Natural killer cell treated with Interleukin-12 subunit alpha and Interleukin-12 subunit beta and Interleukin-15 and Interleukin-18, amount 100 ng/mL, for 72 hours (primary cell): ENCODE results near the gene TCF15. TPM values are rescaled to one million over a fixed set of nuclear protein-coding genes. Genes with fewer than 3 reads are reported as not detected.

Experiments used
- ATAC-seq, 2 donors: fragments of 150-1000 bp; cut with Tn5 transposase in 1 of 2; sonication (Bioruptor Pico), chemical (Tn5 transposase) in 1 of 2; 2 replicates each; pipeline ENCODE4 v1.10.0; 2021
- DNase-seq: peaks from one replicate; pipeline ENCODE4 v3.0.0; 2022; ENCODE audit warnings: low spot score
- H3K27ac Mint-ChIP-seq, 2 donors: 1 replicate in 1 of 2; 2 replicates in 1 of 2; pipeline ENCODE4 v1.8.0; 2022; ENCODE audit warnings: mixed read lengths in 2 of 2, mild to moderate bottlenecking in 1 of 2, moderate library complexity in 1 of 2
- H3K27me3 Mint-ChIP-seq, 2 donors: 1 replicate in 1 of 2; 2 replicates in 1 of 2; pipeline ENCODE4 v1.8.0; 2022; ENCODE audit warnings: mixed read lengths in 2 of 2
- H3K36me3 Mint-ChIP-seq: one replicate; pipeline ENCODE4 v1.8.0; 2022; ENCODE audit warnings: mixed read lengths
- H3K4me1 Mint-ChIP-seq, 2 donors: 1 replicate in 1 of 2; 2 replicates in 1 of 2; pipeline ENCODE4 v1.8.0; 2022; ENCODE audit warnings: low read depth in 2 of 2, mixed read lengths in 2 of 2, mild to moderate bottlenecking in 1 of 2
- H3K4me3 Mint-ChIP-seq: one replicate; pipeline ENCODE4 v1.8.0; 2022; ENCODE audit warnings: mixed read lengths
- H3K9me3 Mint-ChIP-seq: 2 replicates; pipeline ENCODE4 v1.8.0; 2022; ENCODE audit warnings: mixed read lengths
- total RNA-seq, 2 donors: library from RNA; stranded (reverse); gene quantifications; one replicate each; pipeline ENCODE4 v1.2.3, GENCODE V29; 2022

Gene TCF15
- total RNA-seq, 2 donors from 2014 or later, result 0.36 TPM; not detected in 1

DNA sequence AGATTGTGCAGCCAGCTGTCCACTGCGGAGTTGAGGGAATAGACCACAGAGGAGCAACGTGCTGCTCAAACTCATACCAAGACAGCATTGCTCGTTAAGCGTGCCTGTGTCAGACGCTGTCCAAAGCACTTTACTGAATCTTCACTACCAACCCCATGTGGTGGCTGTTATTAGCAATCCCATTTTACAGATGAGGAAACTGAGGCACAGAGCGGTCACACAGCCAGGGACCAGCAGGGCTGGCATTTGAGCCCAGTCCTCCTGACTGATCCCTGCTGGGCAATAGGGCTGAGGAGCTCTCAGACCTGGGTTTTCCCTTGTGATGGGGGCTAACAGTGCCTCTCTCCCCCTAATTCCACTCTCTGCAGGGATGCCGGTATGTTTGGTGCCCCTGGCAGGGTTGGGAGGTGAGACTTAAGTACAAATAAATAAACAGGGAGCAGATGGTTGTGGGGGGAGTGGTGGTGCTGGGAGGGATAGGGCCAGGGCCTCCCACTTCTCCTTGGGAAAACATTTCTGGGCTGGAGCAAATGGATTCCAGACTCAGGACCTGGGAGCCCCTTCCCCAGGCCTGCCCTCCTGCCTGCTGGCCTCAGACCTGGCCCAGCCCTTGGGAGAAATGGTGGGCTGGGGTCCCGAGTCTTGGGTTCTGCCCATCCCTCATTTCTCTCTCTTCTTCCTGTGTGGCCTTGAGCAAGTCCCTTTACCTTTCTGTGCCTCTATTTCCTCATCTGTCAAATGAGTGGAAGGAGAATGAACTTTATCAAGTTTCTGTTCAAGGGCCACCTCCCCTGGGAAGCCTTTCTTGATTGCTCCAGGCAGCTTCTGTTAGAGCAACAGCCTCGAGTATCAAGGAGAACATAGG, 25.2 kb upstream of the TCF15 start:
- H3K27ac Mint-ChIP-seq, result no peak overlapping the region
- H3K36me3 Mint-ChIP-seq, result no peaks in the 10 kb centered on the region
- no peak for ATAC-seq
- H3K4me3 Mint-ChIP-seq, result no peak overlapping the region
- no peaks in the 10 kb centered on the region for H3K9me3 Mint-ChIP-seq
- H3K27me3 Mint-ChIP-seq, result peaks cover 0 to 2% of the 10 kb centered on the region in 2 donors
- H3K4me1 Mint-ChIP-seq, result no peaks in the 10 kb centered on the region
- no peak for DNase-seq

DNA sequence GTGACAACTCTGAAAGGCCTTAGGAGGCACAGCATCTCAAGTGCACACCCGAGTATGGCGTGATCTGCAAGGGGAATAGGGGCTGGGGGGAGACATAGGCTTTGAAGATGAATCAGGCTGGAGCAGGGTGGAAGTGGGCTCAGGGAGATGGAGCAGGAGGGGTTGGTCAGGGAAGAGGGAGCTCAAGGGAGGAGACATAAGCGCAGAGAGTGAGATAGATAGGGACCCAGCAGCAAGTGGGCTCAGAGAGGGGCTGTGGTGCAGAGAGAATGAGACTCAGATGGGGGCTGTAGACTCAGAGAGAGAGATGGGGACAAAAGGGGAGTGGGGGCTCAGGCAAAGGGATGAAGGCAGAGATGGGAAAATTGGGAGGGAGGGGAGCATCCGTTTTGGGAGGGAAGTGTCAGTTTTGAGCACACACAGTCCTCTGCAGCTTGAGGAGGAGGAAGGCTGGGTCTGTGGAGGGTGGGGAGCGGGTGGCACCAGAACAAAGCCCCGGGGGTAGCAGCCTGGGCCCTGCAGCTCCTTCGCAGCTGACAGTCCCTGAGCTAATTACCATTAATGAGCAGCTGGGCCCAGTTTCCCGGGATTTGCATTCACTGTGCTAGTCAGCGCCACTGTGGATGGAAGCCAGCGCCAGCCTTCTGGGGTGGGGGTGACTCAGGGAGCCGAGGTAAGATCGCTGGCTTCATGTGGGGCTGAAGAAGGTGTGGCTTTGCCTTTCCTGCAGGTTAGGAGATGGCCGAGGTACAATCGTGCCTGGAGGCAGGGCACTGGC, 24.2 kb upstream of the TCF15 start:
- Mint-ChIP-seq H3K27ac (no peak overlapping the region), H3K4me3 (no peak overlapping the region), H3K4me1 (no peaks in the 10 kb centered on the region), H3K36me3 (no peaks in the 10 kb centered on the region), H3K9me3 (no peaks in the 10 kb centered on the region), H3K27me3 (peaks cover 0 to 2% of the 10 kb centered on the region in 2 donors)
- ATAC-seq, result no peak
- DNase-seq, result no peak

DNA sequence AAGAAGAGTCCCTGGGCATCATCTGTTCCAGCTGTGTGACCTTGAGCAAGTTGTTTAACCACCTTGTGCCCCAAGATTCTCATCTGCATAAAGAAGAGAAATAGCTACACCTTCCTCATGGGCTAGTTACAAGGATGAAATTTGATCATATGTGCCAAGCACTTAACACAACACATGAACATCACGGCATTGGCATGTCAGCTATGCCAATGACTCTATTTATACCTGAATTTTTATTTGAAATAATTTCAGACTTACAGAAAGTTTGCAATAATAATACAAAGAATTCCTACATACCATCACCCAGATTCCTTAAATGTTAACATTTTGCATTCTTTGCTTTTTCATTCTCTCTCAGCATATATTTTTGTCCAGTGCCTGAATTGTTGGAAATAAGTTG, 21.0 kb upstream of the TCF15 start:
- no peak overlapping the region for H3K27ac Mint-ChIP-seq

DNA sequence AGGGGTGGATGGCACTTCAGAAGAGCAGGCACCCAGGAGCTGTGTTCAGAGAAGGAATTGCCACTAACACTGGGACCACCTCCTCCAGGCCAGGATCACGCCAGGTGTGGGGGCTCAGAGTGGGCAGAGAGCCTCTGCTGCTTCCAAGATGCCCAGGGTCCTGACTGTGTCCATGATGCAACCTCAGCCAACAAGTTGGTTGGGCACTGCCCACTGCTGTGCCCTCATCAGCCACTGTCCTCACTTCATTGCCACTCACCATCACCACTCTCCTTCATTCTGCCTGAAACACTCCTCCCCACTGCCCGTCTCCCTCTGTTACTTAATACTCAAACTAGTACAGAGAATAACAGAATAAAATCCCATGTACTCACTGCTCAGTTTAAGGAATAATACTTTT, 16.5 kb upstream of the TCF15 start:
- Mint-ChIP-seq H3K36me3 (no peaks in the 10 kb centered on the region), H3K9me3 (no peaks in the 10 kb centered on the region), H3K27ac (no peak overlapping the region), H3K4me3 (no peak overlapping the region), H3K27me3 (peaks cover 18 to 21% of the 10 kb centered on the region in 2 donors), H3K4me1 (no peaks in the 10 kb centered on the region)
- DNase-seq, result no peak
- ATAC-seq, result peak in 1 of 2 donors; percentile 59

More for the DNA sequence above, 21.0 kb upstream of the TCF15 start:
- ATAC-seq (no peak), DNase-seq (no peak)
- no peaks in the 10 kb centered on the region for H3K4me1 Mint-ChIP-seq
- H3K27me3 Mint-ChIP-seq, result peaks cover 0 to 5% of the 10 kb centered on the region in 2 donors
- no peaks in the 10 kb centered on the region for H3K36me3 Mint-ChIP-seq
- H3K9me3 Mint-ChIP-seq, result no peaks in the 10 kb centered on the region
- H3K4me3 Mint-ChIP-seq, result no peak overlapping the region

DNA sequence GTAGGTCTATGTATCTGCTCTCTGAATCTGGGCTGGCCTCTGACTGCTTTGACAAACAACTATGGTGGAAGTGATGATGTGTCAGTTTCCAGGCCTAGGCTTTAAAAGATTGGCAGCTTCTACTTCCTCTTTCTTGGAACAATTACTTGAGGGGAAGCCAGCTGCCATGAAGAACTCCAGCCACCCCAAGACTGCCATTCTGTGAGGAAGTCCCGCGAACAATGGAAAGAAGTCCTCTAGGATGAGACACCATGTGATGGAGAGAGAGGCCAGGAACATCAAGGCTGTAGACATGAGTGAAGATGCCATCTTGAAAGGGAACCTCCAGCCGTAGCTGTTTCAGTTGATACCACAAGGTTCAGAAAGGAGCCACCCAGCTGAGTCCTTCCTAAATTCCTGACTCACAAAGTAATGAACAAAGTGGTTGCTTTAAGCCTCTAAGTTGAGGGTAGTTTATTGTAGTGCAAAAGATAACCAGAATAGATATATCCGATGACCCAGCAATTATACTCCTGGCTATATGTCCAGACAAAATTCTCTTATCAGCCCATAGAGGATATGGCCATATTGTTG, 15.3 kb upstream of the TCF15 start:
- no peak overlapping the region for H3K27ac Mint-ChIP-seq
- H3K27me3 Mint-ChIP-seq, result peaks cover 25 to 26% of the 10 kb centered on the region in 2 donors
- H3K4me1 Mint-ChIP-seq, result no peaks in the 10 kb centered on the region
- H3K9me3 Mint-ChIP-seq, result no peaks in the 10 kb centered on the region
- ATAC-seq (no peak), DNase-seq (no peak)
- no peak overlapping the region for H3K4me3 Mint-ChIP-seq
- H3K36me3 Mint-ChIP-seq, result no peaks in the 10 kb centered on the region

DNA sequence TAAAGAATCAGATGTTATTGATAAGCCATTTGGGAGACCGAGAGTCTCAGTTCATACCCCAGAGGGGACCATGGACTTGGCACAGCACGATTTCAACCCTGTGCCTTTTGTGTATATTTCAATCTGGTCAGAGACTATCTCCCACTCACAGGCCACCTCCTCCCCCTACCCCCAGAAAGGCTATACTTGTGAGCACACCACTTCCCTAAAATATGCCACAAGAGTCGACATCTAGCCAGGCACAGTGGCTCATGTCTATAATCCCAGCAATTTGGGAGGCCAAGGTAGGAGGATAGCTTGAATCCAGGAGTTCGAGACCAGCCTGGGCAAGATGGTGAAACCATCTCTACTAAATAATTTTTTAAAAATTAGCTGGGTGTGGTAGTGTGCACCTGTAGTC, 13.6 kb upstream of the TCF15 start:
- Mint-ChIP-seq H3K36me3 (no peaks in the 10 kb centered on the region), H3K9me3 (no peaks in the 10 kb centered on the region), H3K4me1 (no peaks in the 10 kb centered on the region), H3K27ac (no peak overlapping the region), H3K27me3 (peaks cover 28 to 31% of the 10 kb centered on the region in 2 donors), H3K4me3 (no peak overlapping the region)
- ATAC-seq, result no peak
- DNase-seq, result no peak

DNA sequence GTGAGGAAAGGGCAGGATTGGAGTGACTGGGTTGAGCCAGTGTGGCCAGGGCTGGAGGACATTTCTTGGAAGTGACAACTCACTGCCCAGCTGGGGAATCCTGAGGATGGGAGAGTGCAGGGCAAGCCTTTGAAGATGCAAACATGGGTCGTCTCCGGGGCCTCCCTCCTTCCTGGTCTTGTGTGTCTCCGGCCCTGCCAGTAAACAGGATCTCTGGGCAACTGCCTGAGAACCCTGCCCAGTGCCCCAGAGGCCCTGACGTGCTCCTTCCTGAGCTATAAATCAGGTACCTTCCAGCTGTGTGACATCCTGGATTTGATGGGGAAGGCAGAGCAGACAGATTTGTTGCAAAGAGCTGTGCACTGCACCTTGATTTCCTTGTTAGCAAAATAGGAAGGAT, 12.9 kb upstream of the TCF15 start:
- no peak overlapping the region for H3K4me3 Mint-ChIP-seq
- H3K36me3 Mint-ChIP-seq, result peaks cover under 1% of the 10 kb centered on the region
- H3K9me3 Mint-ChIP-seq, result peaks cover under 1% of the 10 kb centered on the region
- no peak overlapping the region for H3K27ac Mint-ChIP-seq
- peaks cover 32 to 35% of the 10 kb centered on the region in 2 donors for H3K27me3 Mint-ChIP-seq
- ATAC-seq (no peak), DNase-seq (no peak)
- H3K4me1 Mint-ChIP-seq, result no peaks in the 10 kb centered on the region

DNA sequence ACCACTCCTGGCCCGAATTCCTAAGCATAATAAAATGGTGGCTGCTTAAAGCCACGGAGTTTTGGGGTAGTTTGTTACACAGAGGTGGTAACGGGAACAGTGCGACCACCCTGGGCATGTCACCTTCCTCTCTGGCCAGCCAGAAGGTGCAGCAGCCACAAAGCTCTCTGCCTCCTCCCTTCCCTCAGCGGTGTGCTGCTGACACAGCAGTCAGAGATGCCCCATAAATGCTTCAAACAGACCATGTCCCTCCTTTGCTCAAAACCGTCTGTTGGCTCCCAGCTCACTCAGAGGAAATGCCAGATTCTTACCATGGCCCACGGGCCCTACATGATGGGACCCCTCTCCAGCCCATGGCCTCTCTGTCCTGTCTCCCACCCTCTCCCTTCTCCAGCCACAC, 12.1 kb upstream of the TCF15 start:
- Mint-ChIP-seq H3K9me3 (peaks cover 3% of the 10 kb centered on the region), H3K27me3 (peaks cover 38 to 44% of the 10 kb centered on the region in 2 donors), H3K4me1 (no peaks in the 10 kb centered on the region), H3K27ac (no peak overlapping the region), H3K36me3 (peaks cover 9% of the 10 kb centered on the region), H3K4me3 (no peak overlapping the region)
- DNase-seq, result no peak
- ATAC-seq, result no peak

DNA sequence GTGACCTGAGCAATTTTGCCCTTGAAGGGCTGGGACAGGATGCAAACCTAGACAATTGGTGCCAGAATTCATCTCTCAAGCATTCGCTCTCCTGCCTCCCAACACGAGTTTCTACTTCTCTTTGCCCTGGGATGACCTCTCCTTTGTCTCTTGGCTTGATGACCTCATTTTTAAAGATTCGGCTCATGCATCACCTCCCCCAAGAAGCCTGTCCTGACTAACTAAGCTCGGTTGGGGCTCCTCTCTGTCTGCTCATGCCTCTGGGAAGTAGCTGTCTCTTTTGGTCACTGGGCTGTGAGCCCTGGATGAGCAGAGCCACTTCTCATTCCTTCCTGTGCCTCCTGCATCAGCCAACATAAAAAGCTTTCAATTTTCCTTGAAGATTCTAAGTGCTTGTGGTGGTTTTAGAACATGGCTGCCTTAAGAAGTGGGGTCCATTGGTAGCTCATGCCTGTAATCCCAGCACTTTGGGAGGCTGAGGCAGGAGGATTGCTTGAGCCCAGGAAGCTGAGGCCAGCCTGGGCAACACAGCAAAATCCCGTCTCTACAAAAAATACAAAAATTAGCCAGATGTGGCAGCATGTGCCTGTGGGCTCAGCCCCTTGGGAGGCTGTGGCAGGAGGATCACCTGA, 11.1 kb upstream of the TCF15 start:
- ATAC-seq, result no peak
- H3K4me1 Mint-ChIP-seq, result no peaks in the 10 kb centered on the region
- peaks cover 3% of the 10 kb centered on the region for H3K9me3 Mint-ChIP-seq
- H3K4me3 Mint-ChIP-seq, result no peak overlapping the region
- H3K36me3 Mint-ChIP-seq, result peaks cover 9% of the 10 kb centered on the region
- peaks cover 34 to 45% of the 10 kb centered on the region in 2 donors for H3K27me3 Mint-ChIP-seq
- no peak overlapping the region for H3K27ac Mint-ChIP-seq
- DNase-seq, result no peak

DNA sequence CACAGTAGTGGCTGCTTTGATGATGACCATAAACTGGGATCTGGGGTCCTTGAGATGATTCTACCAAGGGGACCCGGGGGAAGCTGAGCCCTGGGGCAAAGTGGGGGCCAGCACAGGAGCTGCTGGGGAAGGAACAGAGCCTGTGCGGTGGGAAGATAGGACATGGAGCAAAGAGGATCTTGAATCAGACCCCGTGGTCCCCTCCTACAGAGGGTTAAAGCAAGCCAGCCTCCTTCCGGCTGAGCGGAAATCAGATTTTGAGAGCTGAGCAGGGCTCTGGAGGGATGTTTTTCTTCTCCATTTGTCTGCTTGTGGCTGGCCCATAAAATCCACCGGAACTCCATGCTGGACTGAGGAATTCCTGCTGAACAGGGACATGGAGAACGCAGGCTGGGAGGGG, 10.1 kb upstream of the TCF15 start:
- Mint-ChIP-seq H3K36me3 (peaks cover 9% of the 10 kb centered on the region), H3K4me1 (no peaks in the 10 kb centered on the region), H3K4me3 (no peak overlapping the region), H3K9me3 (peaks cover 3% of the 10 kb centered on the region), H3K27me3 (peaks cover 33 to 51% of the 10 kb centered on the region in 2 donors), H3K27ac (no peak overlapping the region)
- ATAC-seq (no peak), DNase-seq (no peak)

DNA sequence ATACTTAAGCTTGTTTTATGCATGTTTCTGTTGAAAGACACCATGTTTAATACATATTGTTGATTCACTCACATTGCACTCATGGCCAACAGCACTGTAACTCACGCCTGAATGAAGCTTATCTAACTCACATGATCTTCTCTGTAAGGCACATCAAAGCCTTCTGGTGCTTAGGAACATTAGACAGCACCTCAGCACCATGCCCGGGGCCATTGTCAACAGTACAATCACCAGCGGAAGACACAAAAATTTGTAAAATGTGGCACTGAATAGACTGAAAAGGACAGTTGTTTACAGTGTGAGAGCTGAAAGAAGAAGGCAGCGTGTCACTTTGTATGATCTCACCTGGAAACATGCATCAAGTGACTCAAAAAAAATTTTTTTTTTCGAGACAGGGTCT, 8.9 kb upstream of the TCF15 start:
- no peak for ATAC-seq
- no peak for DNase-seq
- H3K27me3 Mint-ChIP-seq, result peaks cover 33 to 50% of the 10 kb centered on the region in 2 donors
- peaks cover 0 to 4% of the 10 kb centered on the region in 2 donors for H3K4me1 Mint-ChIP-seq
- no peak overlapping the region for H3K4me3 Mint-ChIP-seq
- peaks cover 3% of the 10 kb centered on the region for H3K9me3 Mint-ChIP-seq
- H3K36me3 Mint-ChIP-seq, result peaks cover 9% of the 10 kb centered on the region
- no peak overlapping the region for H3K27ac Mint-ChIP-seq

DNA sequence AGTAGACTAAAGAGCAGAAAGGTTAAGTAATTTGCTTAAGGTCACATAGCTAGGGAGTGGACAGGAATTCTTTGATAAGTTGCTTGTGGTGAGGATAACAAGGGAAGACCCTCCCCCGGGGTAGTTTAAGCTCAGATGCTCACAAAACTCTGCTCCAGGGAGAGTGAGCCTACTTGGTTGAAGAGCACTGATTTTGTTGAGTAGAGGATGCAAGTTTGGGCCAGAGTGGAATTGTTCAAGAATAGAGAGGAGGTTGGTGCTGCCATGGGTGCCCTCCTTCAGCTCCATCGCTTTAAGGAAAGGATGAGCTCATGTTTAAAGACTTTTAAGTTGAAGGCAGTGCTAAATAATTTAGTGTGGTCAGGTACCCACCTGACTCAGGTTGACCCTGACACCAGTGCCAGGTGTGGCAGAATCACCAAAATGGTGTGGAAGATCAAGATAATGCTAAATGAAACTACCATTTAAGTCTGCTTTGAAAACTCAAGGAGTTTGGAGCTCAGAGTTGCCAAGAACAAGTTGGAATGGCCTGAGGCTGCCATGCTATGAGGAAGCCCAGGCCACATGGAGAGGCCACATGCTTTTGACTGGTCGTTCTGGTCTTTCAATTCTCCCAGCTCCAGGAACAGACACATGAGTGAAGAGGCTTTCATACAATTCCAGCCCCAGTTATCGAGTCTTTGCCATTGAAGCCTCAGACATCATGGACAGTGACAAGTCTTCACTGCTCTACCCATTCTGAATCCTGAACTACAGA, 8.0 kb upstream of the TCF15 start:
- Mint-ChIP-seq H3K36me3 (peaks cover 9% of the 10 kb centered on the region), H3K27me3 (peaks cover 35 to 55% of the 10 kb centered on the region in 2 donors), H3K4me3 (no peak overlapping the region), H3K9me3 (peaks cover 3% of the 10 kb centered on the region), H3K27ac (no peak overlapping the region), H3K4me1 (peaks cover 0 to 4% of the 10 kb centered on the region in 2 donors)
- ATAC-seq (no peak), DNase-seq (no peak)

DNA sequence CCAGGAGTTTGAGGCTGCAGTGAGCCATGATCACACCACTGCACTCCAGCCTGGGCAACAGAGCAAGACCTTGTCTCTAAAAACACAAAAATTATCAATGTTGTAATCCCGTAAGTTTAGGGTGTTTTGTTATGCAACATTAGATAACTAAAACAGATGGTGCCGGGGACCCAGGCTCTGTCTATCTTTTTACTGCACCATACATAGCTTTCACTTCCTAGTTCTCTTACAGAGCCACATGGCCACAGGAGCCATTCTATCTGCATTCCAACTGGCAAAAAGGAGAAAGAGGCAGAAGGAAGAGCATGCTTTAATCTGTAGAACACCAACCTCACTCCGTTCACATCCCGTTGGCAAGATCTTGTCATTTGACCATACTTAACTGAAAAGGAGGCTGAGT, 5.4 kb upstream of the TCF15 start:
- no peak for ATAC-seq
- peaks cover 3% of the 10 kb centered on the region for H3K9me3 Mint-ChIP-seq
- H3K36me3 Mint-ChIP-seq, result peaks cover 9% of the 10 kb centered on the region
- no peak for DNase-seq
- peaks cover 4 to 7% of the 10 kb centered on the region in 2 donors for H3K4me1 Mint-ChIP-seq
- H3K27ac Mint-ChIP-seq, result no peak overlapping the region
- H3K27me3 Mint-ChIP-seq, result peaks cover 40 to 65% of the 10 kb centered on the region in 2 donors
- H3K4me3 Mint-ChIP-seq, result no peak overlapping the region
